Lung (tissue), 12 donors: ENCODE results near the gene SRBD1. TPM values are rescaled to one million over a fixed set of nuclear protein-coding genes. Genes with fewer than 3 reads are reported as not detected.

Experiments used
- ATAC-seq: fragments of 200-7000 bp; cut with Tn5 transposase; one replicate; pipeline ENCODE4 v1.9.1; 2020; ENCODE audit warnings: moderate number of reproducible peaks; ENCODE audit not compliant: insufficient read depth, low FRiP score
- DNase-seq, 3 donors: peaks; one replicate each; pipeline ENCODE4 v3.0.0-alpha.2; 2013 to 2017
- H3K27ac ChIP-seq, 2 donors: one replicate each; pipeline ENCODE4 v1.5.1; 2013; ENCODE audit warnings: mild to moderate bottlenecking in 2 of 2, moderate library complexity in 2 of 2, control low read depth in 1 of 2, inconsistent platforms in 1 of 2, low read depth in 1 of 2, low read length in 1 of 2
- H3K27me3 ChIP-seq, 3 donors: one replicate each; pipeline ENCODE4 v1.5.1; 2013; ENCODE audit warnings: low read length in 2 of 3; ENCODE audit not compliant: control insufficient read depth in 3 of 3, insufficient read depth in 3 of 3
- H3K36me3 ChIP-seq, 4 donors: one replicate each; pipeline ENCODE4 v1.5.1; 2013; ENCODE audit warnings: low read length in 4 of 4, mild to moderate bottlenecking in 1 of 4, moderate library complexity in 1 of 4; ENCODE audit not compliant: control insufficient read depth in 4 of 4, insufficient read depth in 4 of 4
- H3K4me1 ChIP-seq, 5 donors: one replicate each; pipeline ENCODE4 v1.5.1; 2013; ENCODE audit warnings: low read length in 5 of 5, mild to moderate bottlenecking in 2 of 5, moderate library complexity in 1 of 5; ENCODE audit not compliant: control insufficient read depth in 5 of 5, insufficient read depth in 5 of 5
- H3K4me3 ChIP-seq: one replicate; pipeline ENCODE4 v1.5.1; 2013; ENCODE audit warnings: mild to moderate bottlenecking, control low read depth, moderate library complexity
- H3K9ac ChIP-seq, 2 donors: one replicate each; pipeline ENCODE4 v1.5.1; 2013; ENCODE audit warnings: low read length in 2 of 2, control low read depth in 1 of 2; ENCODE audit not compliant: insufficient read depth in 1 of 2
- H3K9me3 ChIP-seq, 4 donors: one replicate each; pipeline ENCODE4 v1.5.1; 2013; ENCODE audit warnings: low read length in 3 of 4, mild to moderate bottlenecking in 1 of 4, moderate library complexity in 1 of 4; ENCODE audit not compliant: control insufficient read depth in 4 of 4, insufficient read depth in 3 of 4
- WGBS, 2 donors: extraction: QIAGEN DNeasy Blood & Tissue Kit; methylation state at CpG; one replicate each; pipeline ENCODE4 v1.1.7; 2013; 5-methylcytosine and 5-hydroxymethylcytosine counted together
- polyA plus RNA-seq, 2 donors: library from polyadenylated mRNA; stranded (reverse); fragments of 200-250 nt; gene quantifications; one replicate each; pipeline ENCODE4 v1.2.1, GENCODE V29; 2013
- total RNA-seq, 2 donors: library from RNA; depleted of rRNA in 1 of 2; stranded (reverse); fragments of >200 nt in 1 of 2; gene quantifications; one replicate each; pipeline ENCODE4 v1.2.1, GENCODE V29; 2014 to 2021
- TF ChIP-seq, protein P1 (sequence below): IDR thresholded peaks from 2 replicates; pipeline ENCODE4 v1.5.1; 2012; ENCODE audit warnings: mild to moderate bottlenecking; ENCODE audit errors: control extremely low read depth, extremely low read depth
- donor health status: control.
- donor health status: control.
- donor health status: Bipolar disorder and iron deficiency.
- donor health status: healthy.
- donor health status: DM: yes; HTN: yes; CAD: no.

The SRBD1 gene
- total and polyA plus RNA-seq, 4 donors = 5.6 to 30.6 (median 11.5) TPM

DNA sequence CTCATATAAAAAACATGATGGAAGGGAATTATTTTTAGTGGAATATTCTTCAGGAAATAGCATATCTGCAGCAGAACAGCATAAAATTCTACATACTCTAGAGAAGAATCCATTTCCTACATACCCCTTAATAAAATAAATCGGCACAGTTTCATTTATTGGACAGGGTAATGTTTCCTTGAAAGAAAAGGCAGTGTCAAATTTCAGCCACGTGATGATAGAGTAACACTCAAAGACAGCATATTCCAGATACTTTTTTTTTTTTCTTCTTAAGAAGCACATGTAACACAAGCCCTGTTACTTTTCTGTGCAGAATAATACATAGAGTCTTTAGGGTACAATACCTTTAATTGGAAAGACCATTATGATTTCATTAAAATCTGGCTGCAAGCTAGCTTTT lies 204.4 kb downstream of the SRBD1 start:
- H3K27ac ChIP-seq = no peak overlapping the region

DNA sequence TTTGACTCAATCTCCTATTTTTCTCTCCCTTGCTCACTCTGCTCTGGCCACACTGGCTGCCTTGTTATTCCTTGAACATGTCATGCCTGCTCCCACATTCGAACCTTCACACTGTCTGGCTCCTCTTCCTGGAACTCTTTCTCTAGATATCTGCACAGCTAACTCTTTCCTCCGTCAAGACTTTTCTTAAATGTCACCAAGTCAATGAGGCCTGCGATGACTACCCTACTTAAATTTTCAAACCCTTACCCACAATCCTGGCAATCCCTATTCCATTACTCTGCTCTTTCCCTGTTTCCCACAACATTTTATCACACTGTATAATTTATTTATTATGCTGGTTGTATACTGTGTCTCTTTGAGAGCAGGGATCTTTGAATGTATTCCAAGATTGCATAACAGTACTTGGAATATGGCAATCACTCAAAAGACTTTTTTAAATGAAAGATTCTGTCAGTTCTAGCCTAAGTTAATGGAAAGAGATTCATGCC lies 206.2 kb downstream of the SRBD1 start:
- H3K36me3 ChIP-seq = peaks cover 0 to 2% (median 0%) of the 10 kb centered on the region in 4 donors
- H3K9ac ChIP-seq = no peak overlapping the region
- H3K4me1 ChIP-seq = peaks cover 0 to 15% (median 0%) of the 10 kb centered on the region in 5 donors
- no peaks in the 10 kb centered on the region for H3K9me3 ChIP-seq
- no peak overlapping the region for H3K4me3 ChIP-seq
- no peak overlapping the region for H3K27ac ChIP-seq
- no peaks in the 10 kb centered on the region for H3K27me3 ChIP-seq
- DNase-seq (peak in 2 of 3 donors; percentile 76 to 88), ATAC-seq (no peak)
- 84 to 90% methylated on average over 3 of the region's 3 CpGs for WGBS, 2 donors
- TF ChIP-seq, protein P1, sequence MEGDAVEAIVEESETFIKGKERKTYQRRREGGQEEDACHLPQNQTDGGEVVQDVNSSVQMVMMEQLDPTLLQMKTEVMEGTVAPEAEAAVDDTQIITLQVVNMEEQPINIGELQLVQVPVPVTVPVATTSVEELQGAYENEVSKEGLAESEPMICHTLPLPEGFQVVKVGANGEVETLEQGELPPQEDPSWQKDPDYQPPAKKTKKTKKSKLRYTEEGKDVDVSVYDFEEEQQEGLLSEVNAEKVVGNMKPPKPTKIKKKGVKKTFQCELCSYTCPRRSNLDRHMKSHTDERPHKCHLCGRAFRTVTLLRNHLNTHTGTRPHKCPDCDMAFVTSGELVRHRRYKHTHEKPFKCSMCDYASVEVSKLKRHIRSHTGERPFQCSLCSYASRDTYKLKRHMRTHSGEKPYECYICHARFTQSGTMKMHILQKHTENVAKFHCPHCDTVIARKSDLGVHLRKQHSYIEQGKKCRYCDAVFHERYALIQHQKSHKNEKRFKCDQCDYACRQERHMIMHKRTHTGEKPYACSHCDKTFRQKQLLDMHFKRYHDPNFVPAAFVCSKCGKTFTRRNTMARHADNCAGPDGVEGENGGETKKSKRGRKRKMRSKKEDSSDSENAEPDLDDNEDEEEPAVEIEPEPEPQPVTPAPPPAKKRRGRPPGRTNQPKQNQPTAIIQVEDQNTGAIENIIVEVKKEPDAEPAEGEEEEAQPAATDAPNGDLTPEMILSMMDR = no peak

More for the DNA sequence above, 204.4 kb downstream of the SRBD1 start:
- H3K27me3 ChIP-seq = no peaks in the 10 kb centered on the region
- no peaks in the 10 kb centered on the region for H3K9me3 ChIP-seq
- DNase-seq (peak in 1 of 3 donors; percentile 28), ATAC-seq (no peak)
- H3K36me3 ChIP-seq = peaks cover 0 to 2% (median 0%) of the 10 kb centered on the region in 4 donors
- H3K9ac ChIP-seq = no peak overlapping the region
- 69 to 84% methylated on average over 2 of the region's 2 CpGs for WGBS, 2 donors
- peaks cover 0 to 15% (median 0%) of the 10 kb centered on the region in 5 donors for H3K4me1 ChIP-seq
- no peak overlapping the region for H3K4me3 ChIP-seq
- TF ChIP-seq, protein P1 = no peak

DNA sequence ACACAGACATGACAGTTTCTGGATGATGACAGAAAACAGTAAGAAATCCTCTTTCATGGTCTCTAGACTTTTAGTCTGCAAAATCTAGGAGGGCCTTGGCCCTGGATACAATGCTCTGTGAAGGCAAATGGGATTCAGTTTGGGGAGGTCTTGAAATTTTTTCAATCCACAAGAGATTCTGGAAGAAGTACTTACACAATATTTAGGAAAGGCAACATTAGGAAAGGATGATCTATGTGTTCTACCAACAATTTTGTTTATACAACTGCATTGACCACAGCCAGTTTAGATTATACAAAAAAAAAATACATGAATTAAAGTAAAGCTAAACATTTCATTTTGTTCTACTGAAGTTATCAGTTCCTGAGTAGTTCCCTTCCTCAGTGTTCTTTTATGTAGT lies 208.0 kb downstream of the SRBD1 start:
- peak in 2 of 3 donors; percentile 12 to 39 for DNase-seq
- TF ChIP-seq, protein P1 = no peak
- no peak for ATAC-seq
- no peak overlapping the region for H3K9ac ChIP-seq
- peaks cover 0 to 2% (median 0%) of the 10 kb centered on the region in 4 donors for H3K36me3 ChIP-seq
- no peaks in the 10 kb centered on the region for H3K9me3 ChIP-seq
- H3K27ac ChIP-seq = no peak overlapping the region
- H3K27me3 ChIP-seq = no peaks in the 10 kb centered on the region
- H3K4me3 ChIP-seq = no peak overlapping the region
- peaks cover 0 to 15% (median 0%) of the 10 kb centered on the region in 5 donors for H3K4me1 ChIP-seq

DNA sequence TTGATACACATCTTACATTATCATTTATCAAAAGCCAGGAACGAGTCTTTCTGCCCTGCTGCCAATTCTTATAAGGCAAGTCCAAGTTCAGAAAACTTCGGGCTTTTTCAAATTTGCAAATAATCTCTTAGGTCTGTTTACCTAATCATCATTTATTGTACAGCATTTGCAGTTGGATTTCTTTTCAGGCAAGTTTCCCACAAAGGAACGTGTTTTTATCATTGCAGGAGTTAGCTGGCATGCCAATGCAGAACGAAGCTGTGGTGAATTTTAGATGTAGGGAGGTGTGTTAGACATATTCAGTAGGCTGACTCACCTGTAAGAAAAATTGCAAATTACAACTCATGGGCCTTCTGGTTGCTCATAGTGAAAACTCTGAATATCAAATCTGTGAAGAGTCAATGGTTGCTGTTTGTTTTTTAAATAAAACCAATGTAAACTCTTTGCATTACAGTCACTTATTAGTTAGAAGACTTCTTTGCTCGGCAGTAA lies 209.6 kb downstream of the SRBD1 start:
- 91 to 94% methylated on average over 5 of the region's 5 CpGs for WGBS, 2 donors
- H3K9me3 ChIP-seq = no peaks in the 10 kb centered on the region
- no peak overlapping the region for H3K4me3 ChIP-seq
- TF ChIP-seq, protein P1 = no peak
- ATAC-seq (no peak), DNase-seq (no peak)
- peaks cover 0 to 2% (median 0%) of the 10 kb centered on the region in 4 donors for H3K36me3 ChIP-seq
- H3K27me3 ChIP-seq = no peaks in the 10 kb centered on the region
- no peak overlapping the region for H3K9ac ChIP-seq
- peaks cover 0 to 15% (median 0%) of the 10 kb centered on the region in 5 donors for H3K4me1 ChIP-seq
- H3K27ac ChIP-seq = no peak overlapping the region
